ENCODE data around the gene AP5B1.
A peak's percentile ranks its signal among the peaks of the same experiment; 100 is the strongest.
"Not testable (repeated sequence)": the region's sequence is repeated elsewhere in the genome, so short reads cannot be mapped to it uniquely, and the experiment has no call there.

Gene AP5B1

DNA sequence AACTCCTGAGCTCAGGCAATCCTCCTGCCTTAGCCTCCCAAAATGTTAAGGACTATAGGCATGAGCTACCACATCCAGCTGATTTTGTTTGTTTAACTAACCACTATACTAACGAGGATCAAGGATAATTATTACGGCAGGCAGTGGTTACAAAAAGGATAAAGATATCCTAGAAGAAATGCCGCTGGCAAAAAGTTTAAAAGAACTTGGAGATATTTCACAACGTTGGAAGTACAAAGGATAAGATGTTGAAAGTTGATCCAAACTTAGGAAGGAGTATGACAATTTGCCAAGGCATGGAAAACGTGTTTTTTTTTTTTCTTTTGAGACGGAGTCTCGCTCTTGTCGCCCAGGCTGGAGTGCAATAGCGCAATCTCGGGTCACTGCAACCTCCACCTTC is 13.4 kb downstream of the AP5B1 start:
- DNase-seq (ENCODE audit: low read depth) = no peak

DNA sequence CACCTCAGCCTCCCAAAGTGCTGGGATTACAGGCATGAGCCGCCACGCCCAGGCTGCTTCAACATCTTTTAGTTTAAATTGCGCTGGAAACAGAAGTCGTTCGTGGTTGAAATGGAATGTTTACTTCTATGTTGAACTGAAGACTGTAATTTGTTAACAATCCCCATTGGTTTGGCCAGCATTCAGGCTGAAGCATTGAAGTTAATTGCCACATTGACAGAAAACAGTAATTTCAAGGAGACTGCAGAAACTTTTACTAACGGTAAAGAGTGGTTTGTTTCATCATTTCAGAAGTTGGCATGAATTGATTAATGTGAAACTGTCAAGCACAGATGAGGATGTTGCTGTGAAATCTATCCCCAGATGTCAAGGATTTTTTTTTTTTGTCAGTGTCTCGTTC is 14.2 kb downstream of the AP5B1 start:
- peak; percentile 64 for DNase-seq (ENCODE audit: low read depth)

DNA sequence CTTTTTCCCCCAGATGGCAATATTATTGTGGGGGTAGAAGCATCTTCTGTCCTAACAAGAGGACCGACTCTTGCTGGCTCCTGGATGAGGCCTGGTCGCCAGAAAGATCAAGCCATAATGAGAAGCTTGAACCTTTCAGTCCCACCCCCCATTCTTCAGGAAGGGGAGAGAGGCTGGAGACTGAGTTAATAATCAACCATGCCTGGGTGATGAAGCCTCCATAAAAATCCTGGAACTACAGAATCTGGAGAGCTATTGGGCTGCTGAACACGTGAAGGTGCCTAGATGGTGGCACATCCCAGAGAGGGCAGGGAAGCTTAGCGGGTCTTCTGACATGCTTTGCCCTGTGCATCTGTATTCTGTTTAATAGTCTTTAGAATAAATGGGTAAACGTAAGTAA is 16.3 kb downstream of the AP5B1 start:
- DNase-seq (ENCODE audit: low read depth) = no peak

DNA sequence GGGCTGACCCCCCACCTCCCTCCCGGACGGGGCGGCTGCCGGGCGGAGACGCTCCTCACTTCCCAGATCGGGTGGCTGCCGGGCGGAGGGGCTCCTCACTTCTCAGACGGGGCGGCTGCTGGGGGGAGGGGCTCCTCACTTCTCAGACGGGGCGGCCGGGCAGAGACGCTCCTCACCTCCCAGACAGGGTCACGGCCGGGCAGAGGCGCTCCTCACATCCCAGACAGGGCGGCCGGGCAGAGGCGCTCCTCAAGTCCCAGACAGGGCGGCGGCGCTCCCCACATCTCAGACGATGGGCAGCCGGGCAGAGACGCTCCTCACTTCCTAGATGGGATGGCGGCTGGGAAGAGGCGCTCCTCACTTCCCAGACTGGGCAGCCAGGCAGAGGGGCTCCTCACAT is 18.0 kb downstream of the AP5B1 start:
- not testable (repeated sequence) for DNase-seq (ENCODE audit: low read depth)

DNA sequence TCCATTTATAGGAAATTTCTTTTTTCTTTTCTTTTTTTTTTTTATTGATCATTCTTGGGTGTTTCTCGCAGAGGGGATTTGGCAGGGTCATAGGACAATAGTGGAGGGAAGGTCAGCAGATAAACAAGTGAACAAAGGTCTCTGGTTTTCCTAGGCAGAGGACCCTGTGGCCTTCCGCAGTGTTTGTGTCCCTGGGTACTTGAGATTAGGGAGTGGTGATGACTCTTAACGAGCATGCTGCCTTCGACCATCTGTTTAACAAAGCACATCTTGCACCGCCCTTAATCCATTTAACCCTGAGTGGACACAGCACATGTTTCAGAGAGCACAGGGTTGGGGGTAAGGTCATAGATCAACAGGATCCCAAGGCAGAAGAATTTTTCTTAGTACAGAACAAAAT is 18.6 kb downstream of the AP5B1 start:
- not testable (repeated sequence) for DNase-seq (ENCODE audit: low read depth)

DNA sequence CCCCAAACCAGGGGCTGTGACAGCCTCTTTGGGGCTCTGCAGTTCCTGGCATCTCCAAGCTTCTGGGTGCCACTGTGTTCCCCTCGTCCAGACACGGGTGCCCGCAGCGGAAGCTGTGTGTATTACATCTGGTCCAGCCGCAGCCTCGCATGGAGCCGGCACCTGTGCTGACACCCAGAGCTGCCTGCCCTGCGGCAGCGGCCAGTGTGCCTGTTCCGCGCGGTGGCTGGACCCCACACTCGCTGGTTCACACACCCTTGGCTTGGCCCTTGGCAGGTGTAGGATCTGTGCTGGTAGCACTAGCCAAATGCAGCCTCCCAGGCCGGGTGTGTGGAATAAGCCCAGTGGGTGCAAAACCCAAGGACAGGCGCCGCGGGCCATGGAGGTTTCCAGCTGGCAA is 35.7 kb downstream of the AP5B1 start:
- DNase-seq (ENCODE audit: low read depth) = no peak

DNA sequence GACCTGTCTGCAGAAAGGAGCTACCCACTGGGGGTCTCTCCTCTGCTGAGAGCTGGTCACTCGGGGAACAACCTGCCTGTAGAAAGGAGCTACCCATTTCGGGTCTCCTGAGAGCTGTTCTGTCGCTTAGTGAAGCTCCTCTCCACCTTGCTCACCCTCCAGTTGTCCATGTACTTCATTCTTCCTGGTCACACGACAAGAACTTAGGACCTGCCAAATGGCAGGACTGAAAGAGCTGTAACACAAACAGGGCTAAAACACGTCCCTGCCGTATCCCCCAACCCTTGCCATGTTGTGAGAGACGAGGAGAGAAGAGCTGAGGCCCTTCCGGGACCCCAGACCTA is 36.1 kb downstream of the AP5B1 start:
- no peak for DNase-seq (ENCODE audit: low read depth)

DNA sequence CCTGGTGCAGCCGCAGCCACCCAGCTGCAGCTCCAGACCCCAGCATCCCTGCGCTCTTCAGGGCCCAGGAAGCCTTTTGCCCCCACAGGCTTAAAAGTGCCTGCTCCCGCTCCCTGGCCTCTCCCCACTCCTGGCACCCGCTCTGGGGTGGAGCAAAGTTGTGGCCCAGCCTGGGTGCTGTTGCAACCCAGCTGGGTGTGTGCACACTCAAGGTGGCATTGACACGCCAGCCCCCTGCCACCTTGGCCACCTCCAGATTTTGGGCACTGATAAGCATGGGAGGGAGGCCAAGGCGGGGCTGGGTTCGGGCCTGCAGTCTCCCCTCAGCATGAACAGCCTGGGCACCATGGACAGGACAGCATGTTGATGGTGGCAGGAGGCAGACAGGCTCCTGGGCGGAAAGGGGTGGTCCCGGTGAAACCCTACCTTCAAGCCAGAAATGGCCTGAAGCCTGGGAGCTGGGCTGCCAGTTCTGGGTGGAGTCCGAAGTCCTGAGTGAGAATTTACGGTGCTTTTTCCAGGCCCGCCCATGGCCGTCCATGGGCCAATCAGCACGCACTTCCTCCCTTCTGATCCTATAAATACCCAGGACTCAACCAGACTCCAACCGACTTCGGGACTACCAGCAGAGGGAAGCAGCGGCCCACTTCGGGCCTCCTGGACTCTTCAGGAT is 36.6 kb downstream of the AP5B1 start:
- DNase-seq (ENCODE audit: low read depth) = peak; percentile 46

DNA sequence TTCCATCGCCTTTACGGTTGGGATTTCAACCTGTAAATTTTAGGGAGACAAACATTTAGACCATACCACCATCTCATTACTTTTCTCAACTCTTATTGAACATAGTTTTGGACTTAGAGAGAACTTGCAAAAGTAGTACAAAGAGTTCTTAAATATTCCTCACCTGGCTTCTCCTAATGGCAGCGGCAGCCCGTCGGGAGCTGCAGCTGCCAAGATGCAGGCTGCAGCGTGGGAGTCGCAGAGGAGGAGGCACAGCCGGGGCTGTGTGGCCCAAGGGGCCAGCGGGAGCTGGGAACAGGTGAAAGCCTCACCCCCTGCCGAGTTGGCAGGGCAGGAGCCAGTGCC is 37.1 kb downstream of the AP5B1 start:
- DNase-seq (ENCODE audit: low read depth) = no peak

DNA sequence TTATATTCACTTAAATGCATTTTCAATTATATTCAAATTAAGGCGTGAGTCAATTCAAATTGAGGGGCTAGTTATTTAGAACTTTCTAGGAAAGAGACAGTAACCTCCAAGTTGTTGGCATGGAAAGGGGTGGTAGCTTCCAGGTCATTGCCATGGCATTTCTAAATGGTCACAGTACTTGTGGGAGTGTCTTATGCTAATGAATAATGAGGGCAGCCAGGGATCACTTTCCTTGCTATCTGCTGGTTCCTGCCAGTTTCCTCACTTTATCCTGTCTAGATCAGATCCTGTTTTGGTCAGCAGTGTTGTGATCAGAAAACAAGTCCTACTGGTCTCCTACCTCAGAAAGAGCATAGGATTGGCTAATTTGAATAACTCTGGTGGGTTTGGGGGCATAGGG is 38.4 kb downstream of the AP5B1 start:
- no peak for DNase-seq (ENCODE audit: low read depth)

DNA sequence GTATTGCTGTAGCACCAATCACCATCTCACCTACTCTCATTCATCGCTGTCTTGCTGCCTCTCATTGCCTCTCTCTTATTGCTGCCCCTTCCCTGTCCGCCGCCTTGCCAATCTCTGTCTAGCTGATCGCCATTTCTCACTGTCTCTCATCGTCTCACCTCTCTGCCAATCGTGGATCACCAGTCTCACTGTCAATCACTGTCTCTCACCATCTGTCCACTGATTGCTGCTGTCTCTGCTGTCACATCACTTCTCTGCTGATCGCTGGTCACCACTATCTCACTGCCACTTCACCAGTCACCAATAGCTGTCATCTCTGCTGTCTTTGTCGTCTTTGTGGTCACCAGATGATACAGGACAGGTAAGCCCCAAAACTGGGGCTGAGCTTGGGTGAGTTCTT is 39.6 kb downstream of the AP5B1 start:
- no peak for DNase-seq (ENCODE audit: low read depth)

DNA sequence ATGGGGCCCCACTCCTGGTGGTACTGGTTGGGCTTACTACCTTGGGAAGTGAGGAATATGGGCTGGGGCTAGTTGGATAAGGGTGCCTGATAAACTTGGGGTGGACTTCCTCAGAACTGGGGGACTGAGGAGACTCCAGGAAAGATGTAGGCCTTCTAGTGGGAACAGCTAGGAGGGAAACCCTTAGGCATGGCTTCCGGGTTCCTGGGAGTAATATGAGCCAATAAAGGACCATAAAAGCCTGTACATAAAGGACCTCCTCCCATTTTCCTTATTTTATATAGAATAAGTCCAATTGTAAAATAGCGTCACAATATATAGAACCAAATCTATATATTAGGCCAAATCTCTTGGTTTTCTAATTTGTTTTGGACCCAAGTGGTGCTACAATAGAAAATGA is 41.8 kb downstream of the AP5B1 start:
- no peak for DNase-seq (ENCODE audit: low read depth)

DNA sequence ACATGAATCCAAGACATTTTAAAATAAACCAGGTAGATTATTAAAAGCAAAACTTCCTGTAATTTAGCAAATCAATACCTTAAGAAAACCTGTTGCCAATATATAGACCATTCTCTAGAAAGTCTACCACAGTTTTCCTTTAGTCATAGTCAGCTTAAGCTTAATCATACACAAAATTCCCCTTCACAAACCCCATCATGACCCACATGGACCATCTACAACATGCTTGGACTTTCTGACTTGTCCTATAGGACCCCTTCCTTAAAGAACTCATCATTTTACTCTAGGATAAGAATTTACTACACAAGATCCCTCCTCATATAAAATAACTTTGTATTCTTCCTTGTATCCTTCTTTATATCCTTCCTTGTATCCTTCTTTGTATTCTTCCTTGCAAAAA is 44.0 kb downstream of the AP5B1 start:
- DNase-seq (ENCODE audit: low read depth) = no peak

DNA sequence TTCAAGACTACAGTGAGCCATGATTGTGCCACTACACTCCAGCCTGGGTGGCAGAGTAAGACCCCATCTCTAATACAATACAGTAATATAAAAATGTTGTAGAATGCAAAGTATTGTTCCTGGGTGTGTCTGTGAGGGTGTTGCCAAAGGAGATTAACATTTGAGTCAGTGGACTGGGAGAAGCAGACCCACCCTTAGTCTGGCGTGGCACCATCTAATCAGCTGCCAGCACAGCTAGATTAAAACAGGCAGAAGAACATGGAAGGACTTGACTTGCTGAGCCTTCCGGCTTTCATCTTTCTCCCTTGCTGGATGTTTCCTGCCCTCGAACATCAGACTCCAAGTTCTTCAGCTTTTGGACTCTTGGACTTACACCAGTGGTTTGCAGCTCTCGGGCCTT is 45.7 kb downstream of the AP5B1 start:
- DNase-seq (ENCODE audit: low read depth) = not testable (repeated sequence)

DNA sequence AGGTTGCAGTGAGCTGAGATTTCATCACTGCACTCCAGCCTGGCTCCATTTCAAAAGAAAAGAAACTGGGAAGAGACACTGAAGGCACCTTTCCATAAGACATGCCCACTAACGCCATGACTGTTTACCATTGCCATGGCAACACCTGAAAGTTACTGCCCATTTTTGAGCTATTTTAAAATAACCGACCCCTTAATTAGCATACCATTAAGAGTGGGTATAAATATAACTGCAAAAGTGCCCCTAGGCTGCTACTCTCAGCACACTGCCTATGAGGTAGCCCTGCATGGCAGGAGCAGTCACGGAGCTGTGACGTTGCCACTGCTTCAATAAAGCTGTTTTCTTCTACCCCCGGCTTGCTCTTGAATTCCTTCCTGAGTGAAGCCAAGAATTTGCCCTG is 50.3 kb downstream of the AP5B1 start:
- DNase-seq (ENCODE audit: low read depth) = no peak

DNA sequence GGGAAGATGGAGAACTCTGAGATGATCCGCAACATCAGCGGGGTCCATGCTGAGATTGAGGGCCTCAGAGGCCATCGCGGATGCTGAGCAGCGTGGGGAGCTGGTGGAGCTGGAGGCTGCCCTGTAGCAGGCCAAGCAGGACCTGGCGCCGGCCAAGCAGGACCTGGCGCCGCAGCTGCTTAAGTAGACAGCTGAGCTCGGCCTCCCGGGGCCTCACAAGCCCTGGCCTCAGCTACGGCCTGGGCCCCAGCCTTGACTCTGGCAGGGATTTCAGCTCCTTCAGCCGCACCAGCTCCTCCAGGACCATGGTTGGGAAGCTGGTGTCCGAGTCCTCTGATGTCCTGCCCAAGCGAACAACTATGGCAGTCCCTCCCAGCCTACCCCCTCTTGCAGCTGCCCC is 52.9 kb downstream of the AP5B1 start:
- DNase-seq (ENCODE audit: low read depth) = no peak

DNA sequence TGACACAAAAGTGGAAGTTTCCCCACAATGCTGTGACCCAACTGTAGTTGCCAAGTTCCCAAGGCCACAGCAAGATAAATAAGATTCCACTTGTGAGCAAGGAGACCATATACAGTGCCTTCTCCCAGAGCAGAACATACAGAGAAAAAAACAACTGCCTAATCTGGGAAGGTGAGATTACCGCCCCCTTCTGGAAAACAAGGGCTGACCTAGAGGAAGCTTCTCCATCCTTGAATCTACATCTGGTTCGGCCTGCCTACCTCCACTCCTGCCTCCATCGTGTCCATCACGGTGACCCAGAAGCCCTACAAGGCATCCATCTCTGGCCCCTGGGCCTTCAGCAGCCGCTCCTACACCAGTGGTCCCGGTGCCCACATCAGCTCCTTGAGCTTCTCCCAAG is 54.1 kb downstream of the AP5B1 start:
- no peak for DNase-seq (ENCODE audit: low read depth)

Data from EH (cell line).